NCI-H146 treated with DMSO at 0.1 percent for 48 hours (cell line): ENCODE data around the gene SIAH2.

Experiments
- DNase-seq: peaks from one replicate; lab custom pipeline; 2025; ENCODE audit not compliant: unreplicated experiment; lab: John Stamatoyannopoulos, UW

Gene SIAH2

GRCh38 chr3:150749255-150749654 lies 13.7 kb downstream of the SIAH2 start:
- DNase-seq, result no peak

- no peak for DNase-seq
Observed at GRCh38 chr3:150748684-150749047, 14.3 kb downstream of the SIAH2 start.

DNA sequence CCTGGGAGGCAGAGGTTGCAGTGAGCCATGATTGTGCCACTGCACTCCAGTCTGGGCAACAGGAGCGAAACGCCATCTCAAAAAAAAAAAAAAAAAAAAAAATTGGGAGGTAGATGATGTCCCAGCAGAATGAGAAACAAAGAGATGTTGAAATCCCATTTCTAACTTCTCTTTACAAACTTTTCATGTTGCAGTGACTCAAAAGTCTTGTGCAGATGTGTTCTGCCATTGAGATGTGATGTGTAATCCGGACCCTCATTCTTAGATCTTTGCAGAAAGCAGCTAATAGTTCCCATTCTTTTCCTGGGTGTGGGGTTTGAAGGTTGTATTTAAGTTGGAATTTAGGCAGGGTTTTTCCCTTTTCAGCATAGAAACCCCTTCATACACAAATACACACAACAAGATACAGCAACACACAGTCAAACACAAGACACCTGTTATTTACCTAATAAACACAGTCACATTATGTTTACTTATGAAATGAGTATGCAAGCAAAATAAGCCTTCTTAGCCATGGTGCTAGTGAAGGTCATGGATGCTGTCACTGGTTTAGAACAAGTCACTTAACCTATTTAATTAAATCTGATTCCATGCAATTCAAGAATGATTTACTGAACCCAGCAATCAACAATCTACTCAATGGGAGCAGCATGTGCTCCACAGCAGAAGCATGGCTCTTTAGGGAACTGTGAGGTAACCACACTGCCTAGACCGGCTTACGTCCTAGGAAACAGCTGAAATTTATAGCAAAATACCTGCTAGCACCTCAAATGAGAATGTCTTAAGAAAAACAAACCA lies 14.9 kb downstream of the SIAH2 start:
- no peak for DNase-seq

- no peak for DNase-seq
Observed at GRCh38 chr3:150746791-150747590, 16.0 kb downstream of the SIAH2 start.

DNA sequence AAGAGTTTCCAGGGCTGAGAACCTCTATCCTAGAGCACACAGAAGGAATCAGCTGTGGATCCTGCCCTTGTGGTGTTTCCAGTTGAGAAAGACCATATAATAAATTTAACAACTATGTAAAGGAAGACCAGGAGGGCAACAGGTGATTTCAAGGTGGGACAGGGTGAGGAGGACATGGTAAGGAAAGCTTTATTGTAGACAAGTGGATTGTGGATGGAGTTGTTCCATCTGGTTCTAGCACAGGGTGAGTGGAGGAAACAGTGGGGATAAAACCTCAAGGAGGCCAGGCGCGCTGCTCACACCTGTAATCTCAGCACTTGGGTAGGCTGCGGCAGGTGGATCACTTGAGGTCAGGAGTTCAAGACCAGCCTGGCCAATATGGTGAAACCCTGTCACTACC lies 17.1 kb downstream of the SIAH2 start:
- no peak for DNase-seq

- DNase-seq, result no peak
Observed at GRCh38 chr3:150744919-150745211, 18.1 kb downstream of the SIAH2 start.

DNA sequence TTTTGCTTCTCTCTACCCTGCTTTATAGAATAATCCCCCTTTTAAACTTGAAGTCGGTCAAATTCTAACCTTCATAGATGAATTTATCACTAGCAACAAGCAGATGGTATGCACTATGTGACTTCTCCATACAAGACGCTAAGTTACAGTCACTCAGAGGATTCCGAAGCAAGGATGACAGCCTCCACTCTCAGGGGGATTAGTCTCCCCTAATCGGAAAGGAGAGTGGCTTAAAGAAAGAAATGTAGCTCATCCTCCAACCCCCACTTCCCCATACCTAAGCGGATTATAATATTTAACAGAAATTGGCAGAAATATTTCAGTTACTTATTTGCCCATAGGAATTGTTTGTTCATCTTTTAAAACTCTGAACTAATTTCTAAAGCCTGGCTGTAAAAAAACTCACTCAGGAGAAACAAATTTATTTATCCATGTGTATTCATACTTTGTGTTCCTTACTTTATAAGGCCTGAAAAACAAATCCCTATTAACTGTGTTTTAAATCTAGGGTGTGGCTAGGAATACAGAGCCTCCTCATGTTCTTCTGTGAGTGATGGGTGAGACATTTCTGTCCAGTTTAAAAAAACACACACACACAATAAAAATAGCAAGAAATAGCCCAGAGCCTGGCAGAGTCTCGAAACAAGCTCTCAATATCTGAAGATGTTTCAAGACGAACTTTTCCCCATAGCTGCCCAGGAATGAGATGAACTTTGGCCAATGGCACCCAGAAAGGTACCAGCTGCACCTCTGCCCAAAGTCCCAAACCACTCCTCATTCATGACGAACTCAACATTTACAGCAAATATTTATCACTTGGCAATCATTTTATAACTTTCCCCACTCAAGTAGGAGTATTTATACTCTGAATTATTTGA lies 18.7 kb downstream of the SIAH2 start:
- DNase-seq, result no peak

- DNase-seq, result no peak
Observed at GRCh38 chr3:150743508-150743907, 19.5 kb downstream of the SIAH2 start.

DNA sequence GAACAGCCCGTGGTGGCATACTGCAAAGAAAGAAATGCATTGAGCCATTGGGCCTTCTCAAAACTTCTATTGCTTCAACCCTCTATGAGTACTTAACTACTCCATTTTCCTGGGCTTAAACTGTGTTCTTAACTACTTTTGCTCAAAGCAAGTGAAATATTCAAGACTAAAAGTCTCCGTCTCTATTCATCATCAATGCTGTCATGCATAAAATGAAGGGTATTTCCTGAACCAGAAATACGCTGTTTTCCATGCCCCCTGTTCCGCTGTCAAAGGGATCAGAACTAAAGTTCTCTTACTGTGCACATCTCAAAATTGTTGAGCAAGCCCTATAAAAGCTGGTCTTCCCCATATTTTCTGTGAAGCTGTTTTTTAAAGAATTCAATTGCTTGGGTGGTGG lies 20.3 kb downstream of the SIAH2 start:
- DNase-seq, result no peak

GRCh38 chr3:150742141-150742523 lies 20.8 kb downstream of the SIAH2 start:
- no peak for DNase-seq

DNA sequence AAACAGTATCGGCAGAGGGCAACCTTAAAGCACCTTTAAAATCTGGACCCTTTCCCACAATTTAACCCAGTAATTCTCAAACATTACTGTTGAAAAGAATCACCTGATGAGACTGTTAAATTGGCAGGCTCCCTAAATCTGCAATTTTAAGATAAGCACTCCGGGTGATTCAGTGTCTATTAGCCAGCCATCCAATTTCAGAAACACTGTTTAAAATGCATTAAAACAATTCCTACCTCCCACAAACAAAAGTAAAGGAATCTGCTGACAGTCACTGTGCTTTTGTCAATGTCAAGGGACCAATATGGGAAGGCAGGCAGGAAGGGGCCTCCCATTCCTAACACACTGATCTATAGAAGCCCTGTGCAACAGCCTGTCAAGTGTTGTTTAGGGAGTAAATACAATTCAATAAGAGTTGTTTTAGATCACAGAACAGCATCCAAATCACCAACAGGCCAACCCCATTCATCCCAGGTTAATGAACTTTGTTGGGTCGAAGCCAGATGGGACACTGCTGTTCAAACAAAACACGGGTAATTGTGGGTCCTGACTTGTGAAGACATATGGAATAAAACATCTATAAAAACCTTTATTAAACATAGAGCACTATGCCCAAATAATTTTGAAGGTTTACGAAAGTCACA lies 21.4 kb downstream of the SIAH2 start:
- DNase-seq, result no peak

- DNase-seq, result no peak
Observed at GRCh38 chr3:150740733-150741496, 22.1 kb downstream of the SIAH2 start.

DNA sequence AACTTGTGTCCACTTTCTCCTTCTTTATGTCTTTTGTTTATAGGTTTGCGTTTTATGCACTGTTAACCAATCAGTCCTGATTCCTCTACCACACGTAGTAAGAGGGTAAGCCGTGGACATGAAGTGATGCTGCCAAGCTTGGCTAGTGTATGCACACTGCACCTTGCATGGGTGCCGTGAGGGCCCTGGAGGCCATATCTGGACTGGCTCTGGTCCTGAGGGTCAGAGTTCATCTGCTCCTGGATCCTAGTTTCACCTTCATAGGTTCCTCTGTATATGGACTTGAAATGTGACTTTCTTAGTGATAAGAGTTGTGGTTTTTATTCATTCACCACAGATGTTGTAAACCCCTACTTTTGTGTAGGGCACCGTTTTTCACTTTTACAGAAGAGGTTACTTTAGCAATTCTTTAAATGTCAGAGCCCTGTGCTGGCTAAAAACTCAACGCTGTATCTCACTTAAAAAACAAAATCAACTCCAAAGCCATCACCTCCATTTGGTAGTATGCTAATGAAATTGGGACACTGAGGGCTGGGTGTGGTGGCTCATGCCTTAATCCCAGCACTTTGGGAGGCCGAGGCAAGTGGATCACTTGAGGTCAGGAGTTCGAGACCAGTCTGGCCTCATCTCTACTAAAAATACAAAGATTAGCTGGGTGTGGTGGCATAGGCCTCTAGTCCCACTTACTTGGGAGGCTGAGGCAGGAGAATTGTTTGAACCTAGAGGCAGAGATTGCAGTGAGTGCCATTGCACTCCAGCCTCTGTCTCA lies 22.9 kb downstream of the SIAH2 start:
- no peak for DNase-seq

GRCh38 chr3:150739200-150739863 lies 23.6 kb downstream of the SIAH2 start:
- no peak for DNase-seq

DNA sequence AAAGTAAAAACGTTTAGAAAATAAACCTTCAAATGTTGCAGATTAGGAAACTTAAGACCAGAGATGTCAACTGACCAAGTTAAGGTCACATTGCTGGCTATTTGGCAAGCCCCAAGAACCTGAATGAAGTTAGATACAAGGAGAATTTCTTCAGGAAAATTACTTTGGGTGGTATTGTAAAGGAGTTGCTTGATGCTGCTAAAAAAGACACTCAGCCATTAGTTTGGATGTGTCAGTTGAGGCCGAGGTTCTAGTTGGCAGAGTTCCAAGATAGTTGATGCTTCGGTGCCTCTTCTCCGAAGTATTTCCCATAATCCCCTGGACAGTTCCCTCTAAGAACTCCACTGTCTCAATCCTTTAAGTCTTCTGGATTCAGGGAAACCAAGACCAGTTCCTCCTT lies 24.3 kb downstream of the SIAH2 start:
- DNase-seq, result no peak

GRCh38 chr3:150737874-150738679 lies 24.9 kb downstream of the SIAH2 start:
- DNase-seq, result no peak

DNA sequence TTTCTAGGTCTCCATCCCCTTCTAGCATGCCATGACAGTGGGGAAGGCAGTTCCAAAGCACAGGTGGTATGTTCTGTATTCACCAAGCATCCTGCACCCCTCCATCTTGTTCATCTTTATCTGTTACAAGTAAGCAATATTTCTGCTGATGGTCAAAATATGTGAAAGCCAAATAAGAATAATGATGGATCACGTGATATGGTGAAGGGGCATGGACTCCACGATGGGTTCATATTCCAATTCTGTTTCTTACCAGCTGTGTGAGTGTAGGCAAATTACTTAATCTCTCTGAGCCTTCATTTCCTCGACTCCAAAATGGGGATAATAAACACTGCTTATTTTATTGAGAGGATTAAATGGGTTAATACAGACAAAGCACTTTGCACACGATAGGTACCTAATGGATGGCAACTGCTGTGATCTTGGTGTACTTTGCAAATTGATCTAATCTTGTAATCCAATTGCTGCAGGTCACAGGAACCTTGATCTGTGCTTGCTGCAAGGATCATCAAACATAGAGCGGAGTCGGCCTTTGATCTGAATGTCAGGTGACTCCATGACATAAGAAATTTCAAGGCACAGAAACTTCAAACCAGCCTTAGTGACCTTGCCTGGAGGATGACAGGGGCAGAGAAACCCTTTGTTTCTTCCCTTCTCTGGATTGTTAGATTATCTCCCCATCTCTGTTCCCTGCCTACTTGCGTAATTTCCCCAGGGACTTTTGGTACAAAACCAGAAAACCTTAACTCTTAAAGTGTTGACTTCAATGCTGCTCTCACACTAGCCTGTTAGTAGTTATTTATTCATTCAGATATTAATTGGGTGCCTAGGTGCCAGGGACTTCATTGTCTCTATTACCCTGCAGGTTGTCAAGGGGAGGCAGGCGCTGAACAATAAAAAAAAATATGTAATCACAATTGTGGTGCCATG lies 25.8 kb downstream of the SIAH2 start:
- DNase-seq, result no peak
